ENCODE data around the gene CYP4V2.

The CYP4V2 gene

DNA sequence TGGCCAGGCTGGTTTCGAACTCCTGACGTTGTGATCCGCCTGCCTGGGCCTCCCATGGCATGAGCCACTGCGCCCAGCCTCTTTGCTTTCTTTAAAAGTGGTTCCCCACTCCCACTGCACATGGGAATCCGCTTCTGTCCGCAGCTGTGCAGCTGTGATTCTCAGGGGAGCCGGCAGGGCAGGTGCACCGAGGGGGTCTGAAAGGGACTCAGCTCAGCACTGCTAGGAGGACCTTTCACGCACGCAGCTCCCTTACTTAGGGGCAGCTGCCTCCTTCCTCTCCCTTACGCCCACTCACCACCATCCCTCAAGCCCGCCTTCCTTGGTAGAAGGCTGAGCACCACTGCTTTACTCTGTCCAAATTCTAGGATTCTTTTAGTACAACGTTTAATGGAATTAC lies 40.4 kb upstream of the CYP4V2 start:
- Histone ChIP-seq H3K36me3 (ENCODE audit: insufficient read depth, insufficient read length, low read length) (no peaks in the 10 kb centered on the region), H3K4me1 (ENCODE audit: insufficient read depth, insufficient read length) (no peaks in the 10 kb centered on the region), H3K4me3 (ENCODE audit: insufficient read length, low read depth) (no peak overlapping the region), H3K9me3 (ENCODE audit: insufficient read depth, low read length) (no peaks in the 10 kb centered on the region), H3K27me3 (ENCODE audit: insufficient read depth, insufficient read length) (peaks cover 17% of the 10 kb centered on the region), H3K9ac (ENCODE audit: insufficient read length, low read depth) (no peak overlapping the region)
- DNase-seq (ENCODE audit: low read depth, low spot score): no peak
- no peak for TF ChIP-seq YY1 (IDR thresholded peaks at IDR 0.05; ENCODE audit: insufficient read depth, insufficient read length)
- TF ChIP-seq ZNF274 (IDR thresholded peaks at IDR 0.05; ENCODE audit: low read depth, low read length): no peak
- no peak for TF ChIP-seq SUZ12 (IDR thresholded peaks at IDR 0.05; ENCODE audit: extremely low read depth, insufficient read depth, insufficient read length)

DNA sequence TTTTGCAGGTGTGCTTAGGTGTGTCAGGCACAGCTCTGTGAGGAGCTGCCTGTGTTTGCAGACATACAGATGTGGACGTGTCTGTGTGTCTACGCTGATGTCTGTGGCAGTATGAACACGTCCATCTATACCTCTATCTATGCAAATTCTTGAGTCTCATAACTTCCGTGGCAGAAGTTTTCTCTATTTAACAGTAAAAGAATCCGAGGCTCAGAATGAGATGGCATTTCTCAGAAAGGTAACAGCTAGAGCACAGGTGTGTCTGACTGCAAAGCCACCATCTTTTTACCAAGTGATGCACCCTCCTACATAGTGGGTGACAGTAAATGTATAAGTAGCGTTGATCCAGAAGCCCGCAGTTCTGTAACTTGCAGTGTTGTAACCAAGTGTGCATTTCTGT lies 39.9 kb upstream of the CYP4V2 start:
- Histone ChIP-seq H3K9ac (ENCODE audit: insufficient read length, low read depth) (no peak overlapping the region), H3K4me1 (ENCODE audit: insufficient read depth, insufficient read length) (no peaks in the 10 kb centered on the region), H3K9me3 (ENCODE audit: insufficient read depth, low read length) (no peaks in the 10 kb centered on the region), H3K36me3 (ENCODE audit: insufficient read depth, insufficient read length, low read length) (no peaks in the 10 kb centered on the region), H3K27me3 (ENCODE audit: insufficient read depth, insufficient read length) (peaks cover 11% of the 10 kb centered on the region), H3K4me3 (ENCODE audit: insufficient read length, low read depth) (no peak overlapping the region)
- DNase-seq (ENCODE audit: low read depth, low spot score): no peak
- TF ChIP-seq YY1 (IDR thresholded peaks at IDR 0.05; ENCODE audit: insufficient read depth, insufficient read length): no peak
- TF ChIP-seq ZNF274 (IDR thresholded peaks at IDR 0.05; ENCODE audit: low read depth, low read length): no peak
- no peak for TF ChIP-seq SUZ12 (IDR thresholded peaks at IDR 0.05; ENCODE audit: extremely low read depth, insufficient read depth, insufficient read length)

DNA sequence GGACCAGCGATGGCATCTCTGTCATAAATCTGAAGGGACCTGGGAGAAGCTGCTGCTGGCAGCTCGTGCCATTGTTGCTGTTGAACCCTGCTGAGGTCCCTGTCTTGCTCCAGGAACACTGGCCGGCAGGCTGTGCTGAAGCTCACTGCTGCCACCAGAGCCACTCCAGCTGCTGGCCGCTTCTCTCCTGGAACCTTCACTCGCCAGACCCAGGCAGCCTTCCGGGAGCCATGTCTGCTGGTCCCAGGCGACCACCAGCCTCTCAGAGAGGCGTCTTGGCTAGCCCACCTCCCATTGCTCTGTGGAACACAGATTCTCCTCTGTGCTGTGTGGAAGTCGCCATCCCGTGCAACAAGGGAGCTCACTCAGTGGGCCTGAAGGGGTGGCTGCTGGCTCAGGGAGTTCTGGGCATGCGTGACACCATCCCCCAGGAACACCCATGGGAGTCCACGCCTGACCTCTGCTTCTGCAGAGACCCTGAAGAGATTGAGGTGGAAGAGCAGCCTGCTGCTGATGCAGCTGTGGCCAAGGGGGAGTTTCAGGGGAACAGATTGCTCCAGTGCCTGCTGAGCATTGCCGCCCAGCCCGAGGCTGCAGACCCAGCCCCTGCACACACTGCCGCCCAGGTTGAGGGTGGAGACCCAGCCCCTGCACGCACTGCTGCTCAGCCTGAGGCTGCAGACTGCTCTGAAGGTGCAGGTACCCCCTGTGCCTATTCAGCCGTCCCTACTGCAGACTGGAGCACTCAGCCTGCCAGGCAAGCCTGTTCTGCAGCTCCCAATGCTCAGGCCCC lies 33.1 kb upstream of the CYP4V2 start:
- Histone ChIP-seq H3K27me3 (ENCODE audit: insufficient read depth, insufficient read length) (no peaks in the 10 kb centered on the region), H3K9me3 (ENCODE audit: insufficient read depth, low read length) (no peaks in the 10 kb centered on the region), H3K36me3 (ENCODE audit: insufficient read depth, insufficient read length, low read length) (no peaks in the 10 kb centered on the region), H3K9ac (ENCODE audit: insufficient read length, low read depth) (no peak overlapping the region), H3K4me3 (ENCODE audit: insufficient read length, low read depth) (no peak overlapping the region), H3K4me1 (ENCODE audit: insufficient read depth, insufficient read length) (peaks cover 3% of the 10 kb centered on the region)
- TF ChIP-seq ZNF274 (IDR thresholded peaks at IDR 0.05; ENCODE audit: low read depth, low read length) (no peak), YY1 (IDR thresholded peaks at IDR 0.05; ENCODE audit: insufficient read depth, insufficient read length) (no peak), SUZ12 (IDR thresholded peaks at IDR 0.05; ENCODE audit: extremely low read depth, insufficient read depth, insufficient read length) (no peak)
- no peak for DNase-seq (ENCODE audit: low read depth, low spot score)

DNA sequence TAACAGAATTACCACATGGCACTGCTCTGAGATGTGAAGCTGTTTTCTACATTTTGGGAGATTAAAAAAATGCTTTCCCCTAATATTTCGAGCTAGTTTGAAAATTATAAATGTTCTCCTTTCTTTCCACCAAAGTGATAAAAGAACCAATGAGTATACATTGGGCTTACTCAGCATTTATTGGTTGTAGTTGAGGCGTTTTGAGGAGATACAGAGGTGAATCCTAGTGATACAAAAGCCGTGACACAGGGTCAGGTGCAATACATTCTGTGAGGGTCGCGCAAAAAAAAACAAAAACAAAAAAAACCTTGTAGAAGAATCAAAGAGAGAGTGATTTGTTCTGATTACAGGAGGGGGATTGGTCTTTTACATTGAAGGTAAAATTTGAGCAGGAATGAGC lies 32.4 kb upstream of the CYP4V2 start:
- Histone ChIP-seq H3K4me3 (ENCODE audit: insufficient read length, low read depth) (no peak overlapping the region), H3K27me3 (ENCODE audit: insufficient read depth, insufficient read length) (no peaks in the 10 kb centered on the region), H3K9ac (ENCODE audit: insufficient read length, low read depth) (no peak overlapping the region), H3K4me1 (ENCODE audit: insufficient read depth, insufficient read length) (peaks cover 3% of the 10 kb centered on the region), H3K9me3 (ENCODE audit: insufficient read depth, low read length) (no peaks in the 10 kb centered on the region), H3K36me3 (ENCODE audit: insufficient read depth, insufficient read length, low read length) (no peaks in the 10 kb centered on the region)
- TF ChIP-seq ZNF274 (IDR thresholded peaks at IDR 0.05; ENCODE audit: low read depth, low read length) (no peak), YY1 (IDR thresholded peaks at IDR 0.05; ENCODE audit: insufficient read depth, insufficient read length) (no peak), SUZ12 (IDR thresholded peaks at IDR 0.05; ENCODE audit: extremely low read depth, insufficient read depth, insufficient read length) (no peak)
- no peak for DNase-seq (ENCODE audit: low read depth, low spot score)

DNA sequence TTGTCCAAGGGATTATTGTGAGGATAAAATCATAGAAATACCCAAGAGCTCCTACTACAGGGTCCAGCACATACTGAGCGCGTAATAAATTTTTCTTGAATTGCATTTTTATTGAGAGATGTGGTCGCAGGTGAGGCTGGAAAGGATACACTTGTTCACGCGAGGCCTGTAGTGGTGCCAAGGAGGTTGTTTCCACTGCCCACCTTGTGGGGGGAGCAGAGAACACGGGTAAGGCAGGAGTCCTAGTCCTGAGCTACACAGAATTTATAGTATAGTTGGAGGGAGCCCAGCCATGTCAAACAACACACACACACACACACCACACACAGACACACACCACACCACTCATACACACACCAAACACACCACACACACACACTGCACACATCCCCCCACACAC lies 31.8 kb upstream of the CYP4V2 start:
- H3K36me3 ChIP-seq (ENCODE audit: insufficient read depth, insufficient read length, low read length): no peaks in the 10 kb centered on the region
- TF ChIP-seq ZNF274 (IDR thresholded peaks at IDR 0.05; ENCODE audit: low read depth, low read length) (no peak), YY1 (IDR thresholded peaks at IDR 0.05; ENCODE audit: insufficient read depth, insufficient read length) (no peak), SUZ12 (IDR thresholded peaks at IDR 0.05; ENCODE audit: extremely low read depth, insufficient read depth, insufficient read length) (no peak)
- H3K9ac ChIP-seq (ENCODE audit: insufficient read length, low read depth): no peak overlapping the region
- DNase-seq (ENCODE audit: low read depth, low spot score): no peak
- no peaks in the 10 kb centered on the region for H3K27me3 ChIP-seq (ENCODE audit: insufficient read depth, insufficient read length)
- no peak overlapping the region for H3K4me3 ChIP-seq (ENCODE audit: insufficient read length, low read depth)
- peaks cover 3% of the 10 kb centered on the region for H3K4me1 ChIP-seq (ENCODE audit: insufficient read depth, insufficient read length)
- H3K9me3 ChIP-seq (ENCODE audit: insufficient read depth, low read length): no peaks in the 10 kb centered on the region

DNA sequence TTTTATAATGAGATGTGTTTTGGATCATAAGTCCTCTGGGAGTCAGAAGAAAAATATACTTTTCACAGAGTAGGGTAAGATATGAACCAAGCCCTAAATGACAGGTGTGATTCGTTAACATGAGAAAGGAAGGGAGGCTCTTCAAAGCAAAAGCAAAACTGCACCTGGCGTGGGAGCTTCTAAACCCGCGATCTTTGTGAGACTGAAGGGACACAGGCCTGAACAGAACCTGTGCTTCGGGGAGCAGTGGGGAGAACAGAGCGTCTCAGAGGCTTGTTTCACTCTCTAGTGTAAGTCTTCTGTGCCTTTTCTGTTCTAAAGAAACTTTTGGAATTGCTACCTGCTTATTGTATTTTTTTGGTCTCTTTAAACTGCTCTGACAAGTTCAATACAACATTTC lies 30.2 kb upstream of the CYP4V2 start:
- DNase-seq (ENCODE audit: low read depth, low spot score): no peak
- Histone ChIP-seq H3K27me3 (ENCODE audit: insufficient read depth, insufficient read length) (no peaks in the 10 kb centered on the region), H3K9ac (ENCODE audit: insufficient read length, low read depth) (no peak overlapping the region), H3K4me3 (ENCODE audit: insufficient read length, low read depth) (no peak overlapping the region), H3K36me3 (ENCODE audit: insufficient read depth, insufficient read length, low read length) (no peaks in the 10 kb centered on the region), H3K9me3 (ENCODE audit: insufficient read depth, low read length) (no peaks in the 10 kb centered on the region), H3K4me1 (ENCODE audit: insufficient read depth, insufficient read length) (peaks cover 3% of the 10 kb centered on the region)
- no peak for TF ChIP-seq ZNF274 (IDR thresholded peaks at IDR 0.05; ENCODE audit: low read depth, low read length)
- TF ChIP-seq YY1 (IDR thresholded peaks at IDR 0.05; ENCODE audit: insufficient read depth, insufficient read length): no peak
- no peak for TF ChIP-seq SUZ12 (IDR thresholded peaks at IDR 0.05; ENCODE audit: extremely low read depth, insufficient read depth, insufficient read length)

DNA sequence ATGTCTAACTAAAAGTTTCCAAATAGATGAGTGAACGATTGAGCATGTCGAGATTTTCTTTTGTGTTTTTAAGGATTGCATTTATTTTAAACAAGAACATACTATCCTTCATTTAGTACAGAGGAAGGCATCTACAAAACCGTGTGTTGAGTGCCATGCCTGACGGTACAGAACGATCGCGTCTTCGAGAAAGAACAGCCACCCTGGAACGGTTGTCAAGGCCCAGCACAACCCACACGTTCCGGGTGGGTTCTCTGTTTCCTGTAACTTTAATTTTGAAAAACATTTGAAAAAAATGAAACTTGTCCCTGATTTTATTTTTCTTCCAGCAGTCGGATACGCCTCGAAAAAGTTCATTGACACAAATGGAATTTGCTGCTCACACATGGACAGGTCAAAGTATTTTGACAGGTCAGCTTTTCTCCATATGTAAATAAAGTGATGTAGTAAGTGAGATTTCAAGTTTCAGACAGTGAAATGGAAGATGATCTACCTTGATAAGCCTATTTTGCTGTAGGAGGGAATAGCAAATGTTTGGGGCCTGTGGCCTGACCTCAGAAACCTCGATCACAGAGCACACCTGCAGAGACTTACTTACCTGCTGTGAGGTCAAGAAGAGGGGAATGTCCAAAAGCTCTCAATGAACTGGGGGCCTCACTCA lies 24.4 kb upstream of the CYP4V2 start:
- TF ChIP-seq YY1 (IDR thresholded peaks at IDR 0.05; ENCODE audit: insufficient read depth, insufficient read length) (no peak), SUZ12 (IDR thresholded peaks at IDR 0.05; ENCODE audit: extremely low read depth, insufficient read depth, insufficient read length) (no peak), ZNF274 (IDR thresholded peaks at IDR 0.05; ENCODE audit: low read depth, low read length) (no peak)
- no peaks in the 10 kb centered on the region for H3K4me1 ChIP-seq (ENCODE audit: insufficient read depth, insufficient read length)
- no peaks in the 10 kb centered on the region for H3K36me3 ChIP-seq (ENCODE audit: insufficient read depth, insufficient read length, low read length)
- no peaks in the 10 kb centered on the region for H3K9me3 ChIP-seq (ENCODE audit: insufficient read depth, low read length)
- H3K27me3 ChIP-seq (ENCODE audit: insufficient read depth, insufficient read length): no peaks in the 10 kb centered on the region
- no peak for DNase-seq (ENCODE audit: low read depth, low spot score)
- no peak overlapping the region for H3K9ac ChIP-seq (ENCODE audit: insufficient read length, low read depth)
- no peak overlapping the region for H3K4me3 ChIP-seq (ENCODE audit: insufficient read length, low read depth)

Data from NT2/D1 (cell line).